ENCODE data around the gene DIS3. TPM values are rescaled to one million over a fixed set of nuclear protein-coding genes. Genes with fewer than 3 reads are reported as not detected.

The DIS3 gene
- total and polyA plus RNA-seq, 2 of the 13 experiments (the other 11 are each of a cell fraction or from before 2014, with no cell fraction given) = 13.2 to 35.0 TPM

DNA sequence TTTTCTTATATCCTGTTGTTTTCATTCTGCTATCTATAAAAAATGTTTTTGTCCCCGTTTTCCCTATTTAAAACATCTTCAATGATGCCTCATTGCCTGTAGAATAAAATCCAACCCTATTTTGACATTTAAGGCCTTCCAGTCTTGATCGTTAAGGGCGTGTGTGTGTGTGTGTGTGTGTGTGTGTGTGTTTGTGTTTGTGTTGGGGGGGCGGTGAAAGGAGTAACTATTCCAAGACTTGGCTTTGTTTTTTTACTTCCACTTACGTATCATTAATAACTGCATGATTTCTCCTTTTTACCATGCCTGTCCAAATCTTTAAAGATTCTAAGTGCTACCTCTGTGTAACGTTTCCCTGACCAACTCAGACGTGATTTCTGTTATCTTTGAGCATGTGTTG is 1.0 kb upstream of the DIS3 start:
- ChIA-PET POLR2A (no interaction called here), CTCF (ENCODE audit: low intra/inter-chr PET ratio, low total read pairs) (no interaction called here)
- DNase-seq (ENCODE audit: low spot score) (no peak), ATAC-seq (no peak), FAIRE-seq (no peak)
- in situ Hi-C loops (cut with HindIII; ENCODE audit: extremely low pct_ligation_motif_present, low pct_unique_long_range_greater_than_20kb) = no loop called here
- TF ChIP-seq, protein P1, sequence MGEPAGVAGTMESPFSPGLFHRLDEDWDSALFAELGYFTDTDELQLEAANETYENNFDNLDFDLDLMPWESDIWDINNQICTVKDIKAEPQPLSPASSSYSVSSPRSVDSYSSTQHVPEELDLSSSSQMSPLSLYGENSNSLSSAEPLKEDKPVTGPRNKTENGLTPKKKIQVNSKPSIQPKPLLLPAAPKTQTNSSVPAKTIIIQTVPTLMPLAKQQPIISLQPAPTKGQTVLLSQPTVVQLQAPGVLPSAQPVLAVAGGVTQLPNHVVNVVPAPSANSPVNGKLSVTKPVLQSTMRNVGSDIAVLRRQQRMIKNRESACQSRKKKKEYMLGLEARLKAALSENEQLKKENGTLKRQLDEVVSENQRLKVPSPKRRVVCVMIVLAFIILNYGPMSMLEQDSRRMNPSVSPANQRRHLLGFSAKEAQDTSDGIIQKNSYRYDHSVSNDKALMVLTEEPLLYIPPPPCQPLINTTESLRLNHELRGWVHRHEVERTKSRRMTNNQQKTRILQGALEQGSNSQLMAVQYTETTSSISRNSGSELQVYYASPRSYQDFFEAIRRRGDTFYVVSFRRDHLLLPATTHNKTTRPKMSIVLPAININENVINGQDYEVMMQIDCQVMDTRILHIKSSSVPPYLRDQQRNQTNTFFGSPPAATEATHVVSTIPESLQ (CRISPR knock-in tag; conservative IDR thresholded peaks at IDR 0.05) = no peak
- no peak for TF ChIP-seq CBX5 (CRISPR knock-in tag; IDR thresholded peaks at IDR 0.05; ENCODE audit: borderline replicate concordance)
- TF ChIP-seq, protein P2, sequence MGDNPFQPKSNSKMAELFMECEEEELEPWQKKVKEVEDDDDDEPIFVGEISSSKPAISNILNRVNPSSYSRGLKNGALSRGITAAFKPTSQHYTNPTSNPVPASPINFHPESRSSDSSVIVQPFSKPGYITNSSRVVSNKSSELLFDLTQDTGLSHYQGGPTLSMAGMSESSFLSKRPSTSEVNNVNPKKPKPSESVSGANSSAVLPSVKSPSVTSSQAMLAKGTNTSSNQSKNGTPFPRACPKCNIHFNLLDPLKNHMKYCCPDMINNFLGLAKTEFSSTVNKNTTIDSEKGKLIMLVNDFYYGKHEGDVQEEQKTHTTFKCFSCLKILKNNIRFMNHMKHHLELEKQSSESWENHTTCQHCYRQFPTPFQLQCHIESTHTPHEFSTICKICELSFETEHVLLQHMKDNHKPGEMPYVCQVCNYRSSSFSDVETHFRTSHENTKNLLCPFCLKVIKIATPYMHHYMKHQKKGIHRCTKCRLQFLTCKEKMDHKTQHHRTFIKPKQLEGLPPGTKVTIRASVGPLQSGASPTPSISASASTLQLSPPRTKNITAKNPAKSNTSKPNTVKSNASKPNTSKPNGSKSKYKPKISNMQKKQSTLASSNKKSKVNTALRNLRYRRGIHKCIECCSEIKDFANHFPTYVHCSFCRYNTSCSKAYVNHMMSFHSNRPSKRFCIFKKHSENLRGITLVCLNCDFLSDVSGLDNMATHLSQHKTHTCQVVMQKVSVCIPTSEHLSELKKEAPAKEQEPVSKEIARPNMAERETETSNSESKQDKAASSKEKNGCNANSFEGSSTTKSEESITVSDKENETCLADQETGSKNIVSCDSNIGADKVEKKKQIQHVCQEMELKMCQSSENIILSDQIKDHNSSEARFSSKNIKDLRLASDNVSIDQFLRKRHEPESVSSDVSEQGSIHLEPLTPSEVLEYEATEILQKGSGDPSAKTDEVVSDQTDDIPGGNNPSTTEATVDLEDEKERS (CRISPR knock-in tag; IDR thresholded peaks at IDR 0.05) = no peak
- H3K4me2 ChIP-seq (ENCODE audit: low read depth, low read length) = peak overlapping the region; percentile 82
- H4K20me1 ChIP-seq (ENCODE audit: insufficient read depth, low read length) = no peaks in the 10 kb centered on the region
- peak overlapping the region; percentile 79 for H3K9ac ChIP-seq (ENCODE audit: insufficient read depth, low read depth, low read length)
- H3K4me3 ChIP-seq (replicated peaks in 1 of 3; ENCODE audit: insufficient read depth in 1 of 3, low read depth in 2 of 3, low read length in 3 of 3) = peak overlapping the region; percentile 73 to 91 (median 89)
- H2AFZ ChIP-seq (ENCODE audit: low read length) = no peak overlapping the region
- BruUV-seq (replicated peaks) = no TSS peak
- peak overlapping the region; percentile 61 for H3K27ac ChIP-seq (ENCODE audit: extremely low read length, insufficient read depth, low read length)
- WGBS (ENCODE audit: low lambda C conversion rate) = 2% methylated on average over 7 of the region's 7 CpGs
- intact Hi-C loops (cut with micrococcal nuclease; ENCODE audit: unreplicated experiment) = no loop called here
- H3K9me3 ChIP-seq (ENCODE audit: low read length) = no peaks in the 10 kb centered on the region
- H3K79me2 ChIP-seq (ENCODE audit: insufficient read depth, low read length) = peaks cover 63% of the 10 kb centered on the region
- peaks cover 5 to 14% of the 10 kb centered on the region in 2 experiments for H3K36me3 ChIP-seq (replicated peaks in 1 of 2; ENCODE audit: control insufficient read depth in 1 of 2, insufficient read depth in 2 of 2, low read length in 2 of 2)
- no peaks in the 10 kb centered on the region; a peak in 1 of 5 replicates for H3K27me3 ChIP-seq (ENCODE audit: control insufficient read depth in 1 of 2, insufficient read depth in 2 of 2, low read length in 2 of 2)
- peaks cover 35% of the 10 kb centered on the region for H3K4me1 ChIP-seq (ENCODE audit: insufficient read depth, low read length)

Data from HepG2 (cell line).